ENCODE measurements around the gene MYL6B. TPM values are rescaled to one million over a fixed set of nuclear protein-coding genes. Genes with fewer than 3 reads are reported as not detected.

MYL6B gene
- total RNA-seq, 4 donors from 2014 or later: 33.4 to 115 (median 48.1) TPM

GRCh38 chr12:56198836-56199235 lies 46.4 kb downstream of the MYL6B start:
- intact Hi-C loops (cut with DNase I): no loop called here
- 73 to 83% methylated on average over 1 of the region's 1 CpG for WGBS, 2 donors

GRCh38 chr12:56202366-56202765 lies 50.0 kb downstream of the MYL6B start:
- Histone ChIP-seq H3K27ac (peak overlapping the region in 1 of 3 donors; percentile 37), H3K4me3 (replicated peaks in 1 of 3) (no peak overlapping the region), H3K4me1 (peaks cover 0 to 5% of the 10 kb centered on the region in 2 donors), H3K36me3 (peaks cover 18 to 22% of the 10 kb centered on the region in 2 donors), H3K9me3 (no peaks in the 10 kb centered on the region), H3K27me3 (no peaks in the 10 kb centered on the region)
- 56 to 64% methylated on average over 1 of the region's 1 CpG for WGBS, 2 donors
- intact Hi-C loops (cut with DNase I): loop anchor here (10.0 kb wide), 1 partner anchor 262 kb away; the partner anchor contains the start of gene SPRYD4
- DNase-seq: no peak
- TF ChIP-seq POLR2A (IDR thresholded peaks at IDR 0.05) (no peak), CTCF (IDR thresholded peaks at IDR 0.05) (no peak)

More at GRCh38 chr12:56198836-56199235, 46.4 kb downstream of the MYL6B start:
- no peaks in the 10 kb centered on the region for H3K9me3 ChIP-seq
- H3K4me3 ChIP-seq (replicated peaks in 1 of 3): no peak overlapping the region
- no peaks in the 10 kb centered on the region for H3K36me3 ChIP-seq
- H3K27ac ChIP-seq: no peak overlapping the region
- no peak for DNase-seq
- TF ChIP-seq POLR2A (IDR thresholded peaks at IDR 0.05) (no peak), CTCF (IDR thresholded peaks at IDR 0.05) (no peak)
- peaks cover 0 to 5% of the 10 kb centered on the region in 2 donors for H3K4me1 ChIP-seq
- no peaks in the 10 kb centered on the region for H3K27me3 ChIP-seq

- DNase-seq: no peak
- Histone ChIP-seq H3K9me3 (no peaks in the 10 kb centered on the region), H3K27me3 (no peaks in the 10 kb centered on the region), H3K4me1 (peaks cover 0 to 5% of the 10 kb centered on the region in 2 donors), H3K36me3 (peaks cover 22 to 27% of the 10 kb centered on the region in 2 donors), H3K27ac (no peak overlapping the region), H3K4me3 (replicated peaks in 1 of 3) (no peak overlapping the region)
- WGBS, 2 donors: 60 to 67% methylated on average over 2 of the region's 2 CpGs
- intact Hi-C loops (cut with DNase I): loop anchor here (10.0 kb wide), 1 partner anchor 262 kb away; the partner anchor contains the start of gene SPRYD4
- TF ChIP-seq POLR2A (IDR thresholded peaks at IDR 0.05) (no peak), CTCF (IDR thresholded peaks at IDR 0.05) (no peak)
Observed at GRCh38 chr12:56202838-56203237, 50.5 kb downstream of the MYL6B start.

GRCh38 chr12:56204275-56204674 lies 51.9 kb downstream of the MYL6B start:
- Histone ChIP-seq H3K4me1 (peaks cover 0 to 5% of the 10 kb centered on the region in 2 donors), H3K27me3 (no peaks in the 10 kb centered on the region), H3K9me3 (no peaks in the 10 kb centered on the region), H3K36me3 (peaks cover 30 to 36% of the 10 kb centered on the region in 2 donors), H3K27ac (no peak overlapping the region), H3K4me3 (replicated peaks in 1 of 3) (no peak overlapping the region)
- DNase-seq: no peak
- intact Hi-C loops (cut with DNase I): loop anchor here (10.0 kb wide), 1 partner anchor 261 kb away; the partner anchor contains the start of gene SPRYD4
- TF ChIP-seq CTCF (IDR thresholded peaks at IDR 0.05) (no peak), POLR2A (IDR thresholded peaks at IDR 0.05) (no peak)

- no peak for TF ChIP-seq CTCF (IDR thresholded peaks at IDR 0.05)
- TF ChIP-seq POLR2A (IDR thresholded peaks at IDR 0.05): no peak
- DNase-seq: no peak
- no peaks in the 10 kb centered on the region for H3K27me3 ChIP-seq
- H3K4me3 ChIP-seq (replicated peaks in 1 of 3): no peak overlapping the region
- no peak overlapping the region for H3K27ac ChIP-seq
- H3K36me3 ChIP-seq: peaks cover 40 to 47% of the 10 kb centered on the region in 2 donors
- peaks cover 0 to 5% of the 10 kb centered on the region in 2 donors for H3K4me1 ChIP-seq
- no peaks in the 10 kb centered on the region for H3K9me3 ChIP-seq
- intact Hi-C loops (cut with DNase I): loop anchor here (10.0 kb wide), 1 partner anchor 259 kb away; the partner anchor contains the start of gene SPRYD4
Observed at GRCh38 chr12:56205445-56205844, 53.1 kb downstream of the MYL6B start.

All from thyroid gland (tissue), 4 donors.